Measurements from ENCODE around the gene ATF6B.
"Not testable (repeated sequence)": the region's sequence is repeated elsewhere in the genome, so short reads cannot be mapped to it uniquely, and the experiment has no call there.

ATF6B gene

GRCh38 chr6:32083812-32084768 lies 44.0 kb downstream of the ATF6B start:
- in situ Hi-C loops (cut with MboI; ENCODE audit: low sequenced_read_pairs): no loop called here

- in situ Hi-C loops (cut with MboI; ENCODE audit: low sequenced_read_pairs): no loop called here
Observed at GRCh38 chr6:32082935-32083334, 45.1 kb downstream of the ATF6B start.

- in situ Hi-C loops (cut with MboI; ENCODE audit: low sequenced_read_pairs): no loop called here
Observed at GRCh38 chr6:32082478-32082877, 45.6 kb downstream of the ATF6B start.

GRCh38 chr6:32081168-32081990 lies 46.7 kb downstream of the ATF6B start:
- in situ Hi-C loops (cut with MboI; ENCODE audit: low sequenced_read_pairs): no loop called here

GRCh38 chr6:32079566-32080290 lies 48.3 kb downstream of the ATF6B start:
- in situ Hi-C loops (cut with MboI; ENCODE audit: low sequenced_read_pairs): no loop called here

- in situ Hi-C loops (cut with MboI; ENCODE audit: low sequenced_read_pairs): no loop called here
Observed at GRCh38 chr6:32076321-32076809, 51.7 kb downstream of the ATF6B start.

- in situ Hi-C loops (cut with MboI; ENCODE audit: low sequenced_read_pairs): no loop called here
Observed at GRCh38 chr6:32075781-32076180, 52.3 kb downstream of the ATF6B start.

GRCh38 chr6:32074996-32075532 lies 53.0 kb downstream of the ATF6B start:
- in situ Hi-C loops (cut with MboI; ENCODE audit: low sequenced_read_pairs): no loop called here

- in situ Hi-C loops (cut with MboI; ENCODE audit: low sequenced_read_pairs): no loop called here
Observed at GRCh38 chr6:32073613-32074012, 54.4 kb downstream of the ATF6B start.

GRCh38 chr6:32073101-32073500 lies 54.9 kb downstream of the ATF6B start:
- in situ Hi-C loops (cut with MboI; ENCODE audit: low sequenced_read_pairs): no loop called here

GRCh38 chr6:32070814-32071543 lies 57.1 kb downstream of the ATF6B start:
- in situ Hi-C loops (cut with MboI; ENCODE audit: low sequenced_read_pairs): no loop called here

- in situ Hi-C loops (cut with MboI; ENCODE audit: low sequenced_read_pairs): no loop called here
Observed at GRCh38 chr6:32069878-32070515, 58.0 kb downstream of the ATF6B start.

- in situ Hi-C loops (cut with MboI; ENCODE audit: low sequenced_read_pairs): no loop called here
Observed at GRCh38 chr6:32069460-32069859, 58.6 kb downstream of the ATF6B start.

- in situ Hi-C loops (cut with MboI; ENCODE audit: low sequenced_read_pairs): no loop called here
Observed at GRCh38 chr6:32068867-32069266, 59.2 kb downstream of the ATF6B start.

GRCh38 chr6:32068315-32068714 lies 59.7 kb downstream of the ATF6B start:
- in situ Hi-C loops (cut with MboI; ENCODE audit: low sequenced_read_pairs): not testable (repeated sequence)

GRCh38 chr6:32067521-32067920 lies 60.5 kb downstream of the ATF6B start:
- in situ Hi-C loops (cut with MboI; ENCODE audit: low sequenced_read_pairs): not testable (repeated sequence)
